Vagina (tissue), 2 donors: ENCODE results near the gene CPNE9.

ENCODE experiments used
- CTCF ChIP-seq, 3 experiments: fragments of 450-650 bp in 2 of 3; fragments of 200-600 bp in 1 of 3; sonication (generic) in 1 of 3; IDR thresholded peaks; one replicate each; pipeline ENCODE4 v1.5.1; 2017 to 2019; ENCODE audit warnings: antibody characterized with exemption in 3 of 3, mild to moderate bottlenecking in 2 of 3, moderate library complexity in 2 of 3
- POLR2A ChIP-seq, 2 donors: fragments of 450-650 bp; IDR thresholded peaks; one replicate each; pipeline ENCODE4 v1.6.1; 2017; ENCODE audit warnings: antibody characterized with exemption in 2 of 2, mild to moderate bottlenecking in 2 of 2, moderate library complexity in 2 of 2
- POLR2AphosphoS5 ChIP-seq, 2 donors: sonication (generic); formaldehyde crosslinking; IDR thresholded peaks; one replicate each; pipeline ENCODE4 v1.9.0; 2017; ENCODE audit warnings: antibody characterized with exemption in 2 of 2, mild to moderate bottlenecking in 2 of 2, low read depth in 1 of 2; ENCODE audit not compliant: insufficient read depth in 1 of 2

- TF ChIP-seq CTCF (IDR thresholded peaks at IDR 0.05) (no peak), POLR2A (IDR thresholded peaks at IDR 0.05) (no peak), POLR2AphosphoS5 (IDR thresholded peaks at IDR 0.05; ENCODE audit: insufficient read depth in 1 of 2, low read depth in 1 of 2) (no peak)
Observed at GRCh38 chr3:9697892-9698291, 5.7 kb upstream of the CPNE9 start.
